ENCODE results near the gene ZNG1F.
"Not testable (repeated sequence)": the region's sequence is repeated elsewhere in the genome, so short reads cannot be mapped to it uniquely, and the experiment has no call there.

ZNG1F gene

DNA sequence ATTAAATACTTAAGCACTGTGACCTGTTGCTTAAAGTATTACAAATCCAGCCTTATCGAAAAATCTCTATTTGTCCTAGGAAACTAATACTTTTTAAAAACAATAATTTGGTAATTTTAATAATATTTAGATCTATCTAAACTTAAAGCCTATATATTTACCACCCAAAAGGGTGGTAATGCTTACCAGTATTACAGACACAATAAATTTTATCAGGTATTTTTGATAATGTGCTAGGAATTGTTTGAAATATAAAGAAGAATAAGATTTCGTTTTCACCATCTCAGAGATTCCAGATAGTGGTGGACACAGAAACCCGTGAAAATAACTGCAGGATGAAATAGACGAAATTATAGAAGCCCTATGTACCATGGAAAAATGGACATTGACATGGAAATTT lies 68.4 kb downstream of the ZNG1F start:
- DNase-seq = not testable (repeated sequence)

- DNase-seq = not testable (repeated sequence)
Measured at GRCh38 chr9:41119719-41120118, 69.4 kb downstream of the ZNG1F start.

GRCh38 chr9:41119311-41119710 lies 69.8 kb downstream of the ZNG1F start:
- DNase-seq = not testable (repeated sequence)

GRCh38 chr9:41113348-41113747 lies 75.8 kb downstream of the ZNG1F start:
- not testable (repeated sequence) for DNase-seq

DNA sequence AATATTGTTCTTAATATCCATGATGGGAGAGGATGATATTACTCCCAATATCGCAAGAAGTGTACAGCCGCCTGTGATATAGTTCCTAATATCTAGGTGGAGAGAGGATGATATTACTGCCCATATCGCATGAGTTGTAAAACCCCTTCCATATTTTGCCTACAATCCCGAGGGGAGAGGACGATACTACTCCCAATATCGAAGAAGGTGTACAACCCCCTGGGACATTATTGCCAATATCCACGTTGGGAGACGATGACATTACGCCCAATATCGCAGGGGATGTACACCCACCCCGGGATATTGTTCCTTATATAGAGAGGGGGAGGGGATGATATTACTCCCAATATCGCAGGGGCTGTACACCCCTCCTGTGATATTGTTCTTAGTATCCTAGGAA lies 77.7 kb downstream of the ZNG1F start:
- DNase-seq = not testable (repeated sequence)

- not testable (repeated sequence) for DNase-seq
Measured at GRCh38 chr9:41110913-41111312, 78.2 kb downstream of the ZNG1F start.

GRCh38 chr9:41109253-41109652 lies 79.9 kb downstream of the ZNG1F start:
- not testable (repeated sequence) for DNase-seq

GRCh38 chr9:41108816-41109215 lies 80.3 kb downstream of the ZNG1F start:
- not testable (repeated sequence) for DNase-seq

DNA sequence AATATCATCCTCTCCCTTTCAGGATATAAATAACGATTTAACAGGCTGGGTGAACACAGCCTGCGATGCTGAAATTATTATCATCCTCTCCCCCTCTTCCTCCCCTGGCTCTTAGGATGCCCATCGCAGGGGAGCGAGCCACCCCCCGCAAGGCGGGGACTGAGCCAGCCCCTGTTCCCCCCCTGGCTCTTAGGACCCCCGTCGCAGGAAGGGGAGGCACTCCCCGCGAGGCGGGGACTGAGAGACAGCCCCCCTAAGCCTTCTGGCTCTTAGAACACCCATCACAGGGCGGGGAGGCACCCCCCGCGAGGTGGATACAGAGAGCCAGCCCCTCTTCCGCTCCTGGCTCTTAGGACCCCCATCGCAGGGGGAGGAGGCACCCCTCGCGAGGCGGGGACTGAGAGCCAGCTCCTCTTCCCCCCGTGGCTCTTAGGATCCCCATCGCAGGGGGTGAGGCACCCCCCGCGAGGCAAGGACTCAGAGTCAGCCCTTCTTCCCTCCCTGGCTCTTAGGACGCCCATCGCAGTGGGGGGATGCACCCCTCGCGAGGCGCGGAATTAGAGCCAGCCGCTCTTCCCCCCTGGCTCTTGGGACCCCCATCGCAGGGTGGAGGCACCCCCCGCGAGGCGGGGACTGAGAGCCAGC lies 82.5 kb downstream of the ZNG1F start:
- DNase-seq = not testable (repeated sequence)

- DNase-seq = not testable (repeated sequence)
Measured at GRCh38 chr9:41105557-41106253, 83.4 kb downstream of the ZNG1F start.

DNA sequence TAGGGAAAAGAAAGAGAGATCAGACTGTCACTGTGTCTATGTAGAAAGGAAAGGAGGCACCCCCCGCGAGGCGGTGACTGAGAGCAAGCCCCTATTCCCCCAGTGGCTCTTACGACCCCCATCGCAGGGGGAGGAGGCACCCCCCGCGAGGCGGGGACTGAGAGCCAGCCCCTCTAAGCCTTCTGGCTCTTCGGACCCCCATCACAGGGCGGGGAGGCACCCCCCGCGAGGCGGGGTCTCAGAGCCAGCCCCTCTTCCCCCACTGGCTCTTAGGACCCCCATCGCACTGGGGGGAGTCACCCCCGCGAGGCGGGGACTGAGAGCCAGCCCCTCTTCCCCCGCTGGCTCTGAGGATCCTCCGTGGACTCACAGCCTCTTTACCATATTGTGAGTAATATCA lies 84.6 kb downstream of the ZNG1F start:
- not testable (repeated sequence) for DNase-seq

- DNase-seq = not testable (repeated sequence)
Measured at GRCh38 chr9:41100508-41100907, 88.6 kb downstream of the ZNG1F start.

DNA sequence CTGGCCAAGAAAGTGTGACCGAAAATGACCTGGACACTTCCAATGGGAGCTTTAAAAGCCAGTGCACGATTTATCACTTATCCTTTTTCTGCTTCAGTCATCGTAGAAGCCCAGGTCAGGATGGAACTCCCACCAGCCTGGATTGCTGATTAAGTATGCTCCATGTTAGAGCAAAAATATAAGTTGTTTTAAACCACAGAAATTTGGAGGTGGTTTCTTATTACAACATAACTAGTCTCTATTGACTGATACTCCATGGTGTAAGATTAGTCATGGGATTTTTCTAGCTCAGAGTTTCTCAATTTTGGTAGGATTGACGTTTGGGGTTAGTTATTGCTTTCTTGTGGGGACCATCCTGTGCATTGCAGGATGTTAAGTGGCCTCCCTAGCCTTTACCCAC lies 90.4 kb downstream of the ZNG1F start:
- DNase-seq = not testable (repeated sequence)

DNA sequence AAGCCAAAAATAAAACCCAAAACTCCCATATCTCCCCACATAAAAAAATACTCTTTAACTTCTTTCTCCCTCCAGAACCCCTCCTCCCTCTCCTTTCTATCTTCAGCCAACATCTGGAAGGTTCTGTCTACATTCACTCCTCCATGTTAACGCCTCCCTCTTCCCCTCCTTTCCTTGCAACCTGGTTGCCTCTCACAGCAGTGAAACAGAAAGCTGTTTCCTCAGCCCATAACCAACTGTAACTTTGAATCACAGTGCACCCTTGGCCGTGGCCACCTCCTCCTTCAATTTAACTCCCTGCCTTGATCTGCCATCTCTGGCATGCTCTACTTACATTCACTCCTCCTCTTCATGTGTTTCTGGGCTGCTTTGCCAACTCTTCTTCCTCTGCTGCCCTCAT lies 94.1 kb downstream of the ZNG1F start:
- DNase-seq = not testable (repeated sequence)

- DNase-seq = not testable (repeated sequence)
Measured at GRCh38 chr9:41094010-41094773, 94.9 kb downstream of the ZNG1F start.

DNA sequence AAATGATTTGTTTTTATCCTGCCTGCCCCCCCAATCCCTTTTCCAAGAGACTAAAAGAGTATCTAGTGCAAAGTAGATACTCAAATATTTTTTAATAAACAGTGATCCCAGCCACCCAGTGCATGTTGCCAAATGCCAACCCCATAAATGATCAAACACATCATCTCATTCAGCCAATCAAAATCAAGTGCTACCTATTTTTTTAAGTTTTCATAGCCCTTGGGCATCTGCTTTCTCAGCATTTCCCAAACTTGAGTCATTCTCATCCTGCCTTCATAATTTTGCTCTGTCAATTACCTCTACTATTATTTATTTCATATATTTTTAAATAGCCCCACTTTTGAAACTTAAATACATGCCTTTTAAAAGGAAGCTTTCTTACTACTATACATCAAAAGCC lies 98.2 kb downstream of the ZNG1F start:
- DNase-seq = not testable (repeated sequence)

DNA sequence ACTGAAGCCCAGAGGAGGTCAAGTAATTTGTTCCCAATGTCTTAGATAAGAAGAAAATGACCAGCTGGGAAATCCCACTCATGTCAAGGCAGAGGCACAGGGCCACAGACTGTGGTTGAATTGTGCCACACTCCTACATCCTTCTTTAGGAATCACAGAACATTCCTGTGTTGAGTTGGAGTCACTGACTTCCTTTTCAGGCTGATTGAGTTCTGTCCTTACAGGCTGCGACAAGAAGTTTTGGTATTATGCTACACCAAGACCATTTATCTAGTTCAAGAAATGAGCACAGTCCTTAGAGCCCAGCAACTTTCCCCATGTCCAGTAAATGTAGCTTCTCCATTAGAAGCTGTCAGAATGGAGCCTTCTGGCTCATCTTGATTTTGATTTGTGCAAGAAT lies 98.7 kb downstream of the ZNG1F start:
- DNase-seq = not testable (repeated sequence)

DNA sequence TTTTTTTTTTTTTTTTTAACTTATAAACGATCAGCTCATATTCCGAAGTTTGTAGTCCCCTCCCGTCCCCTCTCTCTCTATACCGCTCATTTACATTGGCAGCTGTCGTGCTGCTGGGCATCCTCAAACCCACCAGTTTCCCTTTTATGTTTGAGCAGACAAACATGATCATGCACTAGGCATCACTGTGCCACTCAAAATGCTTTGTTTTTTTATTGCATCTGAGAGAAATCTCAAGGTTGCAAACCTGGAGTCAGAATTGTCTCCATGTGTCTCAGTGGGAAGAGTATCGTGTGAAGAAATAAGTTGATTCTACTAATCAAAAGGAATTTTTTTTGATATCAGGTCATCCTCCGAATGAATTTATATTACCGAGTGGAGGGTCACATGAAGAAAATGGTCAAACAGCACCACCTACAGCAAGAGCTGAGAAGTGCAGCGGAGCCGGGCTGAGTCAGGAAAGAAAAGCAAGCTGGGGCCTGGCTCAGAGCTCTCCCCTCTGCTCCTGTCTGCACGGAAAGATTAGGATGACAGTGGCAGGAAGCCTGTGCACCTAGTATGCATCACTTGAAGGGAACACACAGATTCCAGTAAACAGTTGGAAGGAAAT lies 100.6 kb downstream of the ZNG1F start:
- not testable (repeated sequence) for DNase-seq

GRCh38 chr9:41087929-41088328 lies 101.2 kb downstream of the ZNG1F start:
- not testable (repeated sequence) for DNase-seq

- DNase-seq = not testable (repeated sequence)
Measured at GRCh38 chr9:41087157-41087780, 101.8 kb downstream of the ZNG1F start.

DNA sequence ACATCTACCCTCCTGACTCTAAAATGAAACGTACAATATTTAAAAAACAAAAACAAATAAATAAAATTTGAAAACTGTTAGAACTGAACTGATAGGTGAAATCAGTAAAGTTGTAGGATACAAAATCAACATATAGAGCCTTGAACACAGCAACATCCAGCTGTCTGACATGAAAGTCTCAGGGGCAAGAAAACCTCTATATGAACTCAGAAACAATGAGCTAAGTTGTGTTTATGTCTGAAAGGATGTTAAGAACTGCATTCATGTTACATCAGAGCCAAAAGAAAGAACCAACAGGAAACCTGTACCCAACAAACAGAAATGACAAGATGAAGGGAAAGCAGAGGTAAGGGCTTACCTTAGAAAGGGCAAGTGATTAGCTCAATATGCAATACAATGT lies 102.4 kb downstream of the ZNG1F start:
- not testable (repeated sequence) for DNase-seq

GRCh38 chr9:41086215-41086614 lies 102.9 kb downstream of the ZNG1F start:
- not testable (repeated sequence) for DNase-seq

- DNase-seq = not testable (repeated sequence)
Measured at GRCh38 chr9:41082358-41082757, 106.8 kb downstream of the ZNG1F start.
